Gastroesophageal sphincter (tissue), 4 donors: ENCODE data around the gene INHBE. TPM values are rescaled to one million over a fixed set of nuclear protein-coding genes. Genes with fewer than 3 reads are reported as not detected.

ENCODE experiments used
- ATAC-seq: fragments of 150-250 bp; one replicate; pipeline ENCODE4 v1.9.1; 2016; ENCODE audit warnings: mild to moderate bottlenecking, moderate library complexity
- H3K27ac ChIP-seq, 4 donors: fragments of 200-600 bp; sonication (generic) in 3 of 4; 1 replicate in 3 of 4; 2 replicates in 1 of 4; pipeline ENCODE4 v1.5.1; 2016 to 2019
- H3K27me3 ChIP-seq: fragments of 200-600 bp; sonication (generic); one replicate; pipeline ENCODE4 v1.5.1; 2019
- H3K36me3 ChIP-seq, 2 donors: fragments of 200-600 bp; sonication (generic); one replicate each; pipeline ENCODE4 v1.5.1; 2019; ENCODE audit warnings: control low read depth in 1 of 2
- H3K4me1 ChIP-seq, 3 donors: fragments of 200-600 bp; sonication (generic); 1 replicate in 2 of 3; 2 replicates in 1 of 3; pipeline ENCODE4 v1.5.1; 2016 to 2019; ENCODE audit warnings: control low read depth in 2 of 3
- H3K4me3 ChIP-seq, 2 donors: fragments of 200-600 bp; sonication (generic); one replicate each; pipeline ENCODE4 v1.5.1; 2019; ENCODE audit warnings: mild to moderate bottlenecking in 1 of 2, moderate library complexity in 1 of 2
- H3K9me3 ChIP-seq, 3 donors: fragments of 200-600 bp; sonication (generic); one replicate each; pipeline ENCODE4 v1.5.1; 2017 to 2019; ENCODE audit warnings: control low read depth in 2 of 3
- CTCF ChIP-seq, 4 experiments: fragments of 200-600 bp in 2 of 4; fragments of 450-650 bp in 2 of 4; sonication (generic) in 1 of 4; IDR thresholded peaks; one replicate each; pipeline ENCODE4 v1.5.1; 2017 to 2019; ENCODE audit warnings: antibody characterized with exemption in 4 of 4, mild to moderate bottlenecking in 2 of 4, moderate library complexity in 2 of 4
- EP300 ChIP-seq: sonication (generic); formaldehyde crosslinking; IDR thresholded peaks from one replicate; pipeline ENCODE4 v1.6.1; 2017; ENCODE audit warnings: antibody characterized with exemption, mild to moderate bottlenecking
- POLR2A ChIP-seq, 2 donors: fragments of 450-650 bp; IDR thresholded peaks; one replicate each; pipeline ENCODE4 v1.6.1; 2017; ENCODE audit warnings: antibody characterized with exemption in 2 of 2, mild to moderate bottlenecking in 2 of 2, moderate library complexity in 1 of 2
- POLR2AphosphoS5 ChIP-seq: sonication (generic); formaldehyde crosslinking; IDR thresholded peaks from one replicate; pipeline ENCODE4 v1.6.1; 2017; ENCODE audit warnings: antibody characterized with exemption
- WGBS, 2 donors: methylation state at CpG; one replicate each; pipeline ENCODE4 v1.1.5; 2018; ENCODE audit warnings: low coverage in 1 of 2; 5-methylcytosine and 5-hydroxymethylcytosine counted together
- total RNA-seq, 4 donors: library from RNA; depleted of rRNA; stranded (reverse); fragments of >200 nt; gene quantifications; one replicate each; pipeline ENCODE4 v1.1.0, GENCODE V29; 2016

INHBE gene
- total RNA-seq, 4 donors from 2014 or later: not detected

GRCh38 chr12:57456737-57457490 is 1.8 kb downstream of the INHBE start:
- Histone ChIP-seq H3K27me3 (peaks cover 17% of the 10 kb centered on the region), H3K4me3 (no peak overlapping the region), H3K9me3 (no peaks in the 10 kb centered on the region), H3K36me3 (no peaks in the 10 kb centered on the region), H3K4me1 (peaks cover 0 to 44% (median 15%) of the 10 kb centered on the region in 3 donors), H3K27ac (no peak overlapping the region)
- no peak for ATAC-seq
- TF ChIP-seq POLR2A (IDR thresholded peaks at IDR 0.05) (no peak), EP300 (no peak), CTCF (IDR thresholded peaks at IDR 0.05) (no peak), POLR2AphosphoS5 (no peak)
- 89 to 93% methylated on average over 4 of the region's 6 CpGs for WGBS, 2 donors

GRCh38 chr12:57458665-57459054 is 3.6 kb downstream of the INHBE start:
- H3K36me3 ChIP-seq: no peaks in the 10 kb centered on the region
- H3K9me3 ChIP-seq: no peaks in the 10 kb centered on the region
- 35% methylated on average over 3 of the region's 3 CpGs; no CpG with 5 or more reads in 1 of the 2 donors for WGBS, 2 donors
- peak overlapping the region in 3 of 4 donors; percentile 79 to 86 (median 84) for H3K27ac ChIP-seq
- H3K4me1 ChIP-seq: peaks cover 0 to 44% (median 15%) of the 10 kb centered on the region in 3 donors
- ATAC-seq: no peak
- no peak for TF ChIP-seq POLR2AphosphoS5
- H3K4me3 ChIP-seq: peak overlapping the region; percentile 68 to 71
- H3K27me3 ChIP-seq: peaks cover 17% of the 10 kb centered on the region

DNA sequence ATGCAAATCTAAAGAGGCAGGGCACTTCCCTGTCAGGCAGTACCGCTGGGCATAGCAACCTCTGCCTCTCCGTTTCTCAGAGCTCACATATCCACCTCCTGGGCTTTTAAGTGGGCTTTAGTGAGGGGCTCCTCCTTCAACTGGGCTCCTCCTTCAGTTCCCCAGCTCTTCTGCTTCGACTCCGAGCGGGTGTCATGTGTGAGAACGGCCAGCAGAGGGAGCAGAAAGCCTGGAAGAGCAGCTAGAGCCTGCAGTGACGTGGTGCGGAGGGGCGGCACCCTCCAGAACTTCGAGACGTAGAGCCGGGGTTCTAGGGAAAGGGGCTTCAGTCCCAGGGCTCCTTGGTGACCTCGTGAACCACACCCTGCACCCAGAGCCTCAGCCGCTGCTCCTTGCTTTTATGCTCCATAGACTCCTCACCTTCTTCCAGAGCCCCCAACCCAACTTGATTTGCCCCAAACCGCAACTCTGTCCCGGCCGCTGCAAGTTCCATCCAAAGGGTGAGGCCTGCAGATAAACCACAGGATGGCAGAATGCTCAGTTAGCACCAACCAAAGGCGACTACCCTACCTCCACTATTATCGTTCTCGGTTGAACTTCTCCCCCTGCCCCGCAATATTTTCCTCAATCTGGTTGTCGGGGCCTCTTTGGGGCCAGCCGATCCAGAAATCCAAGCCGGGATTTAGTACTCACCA is 4.1 kb downstream of the INHBE start:
- no peak for TF ChIP-seq EP300
- peak; percentile 86 to 97 (median 96) for TF ChIP-seq CTCF (IDR thresholded peaks at IDR 0.05)
- WGBS, 2 donors: 0% methylated on average over 1 to 9 of the region's 24 CpGs
- no peaks in the 10 kb centered on the region for H3K9me3 ChIP-seq
- no peaks in the 10 kb centered on the region for H3K36me3 ChIP-seq
- ATAC-seq: peak; percentile 78
- H3K27me3 ChIP-seq: peaks cover 17% of the 10 kb centered on the region
- H3K4me3 ChIP-seq: peak overlapping the region; percentile 68 to 71
- H3K27ac ChIP-seq: peak overlapping the region; percentile 18 to 86 (median 82)
- H3K4me1 ChIP-seq: peaks cover 0 to 44% (median 15%) of the 10 kb centered on the region in 3 donors

DNA sequence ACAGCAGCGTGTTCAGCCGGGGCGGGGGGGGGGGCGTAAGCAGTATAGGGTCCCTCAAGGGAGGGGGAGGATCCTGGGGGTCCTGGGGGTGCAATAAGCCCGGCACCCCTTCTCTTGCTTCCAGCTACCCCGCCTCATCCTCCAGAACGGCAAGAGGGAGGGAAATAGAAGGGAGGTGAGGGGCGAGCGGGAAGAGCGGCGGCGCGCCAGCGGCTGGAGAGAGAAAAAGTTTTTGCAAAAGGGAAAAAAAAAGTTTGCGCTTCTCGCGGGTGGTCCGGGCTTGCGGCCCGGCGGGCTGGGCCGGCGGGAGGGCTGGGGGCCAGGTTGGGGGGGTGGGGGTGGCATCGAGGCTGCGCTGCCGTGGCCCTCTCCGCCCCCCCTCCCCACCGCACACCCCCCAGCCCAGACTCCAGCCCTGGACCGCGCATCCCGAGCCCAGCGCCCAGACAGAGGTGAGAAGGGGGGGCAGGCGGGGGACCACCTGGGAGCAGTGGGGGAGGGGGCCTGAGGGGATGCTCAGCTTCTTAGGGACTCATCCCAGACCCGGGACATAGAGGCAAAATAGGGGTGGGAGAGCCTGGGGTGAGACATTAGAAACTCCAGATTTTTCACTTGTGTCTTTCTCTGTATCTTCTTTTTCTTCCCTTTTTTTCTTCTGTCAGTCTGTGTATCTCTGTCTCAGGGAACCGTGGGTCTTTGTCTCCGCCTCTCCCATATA is 4.8 kb downstream of the INHBE start, which contains the start of gene GLI1:
Gene GLI1 (plus strand): TSS at position 36 of the 718 bp plus-strand sequence. CDS start 3,907 bp downstream, outside the sequence.
- TF ChIP-seq CTCF (IDR thresholded peaks at IDR 0.05) (no peak), POLR2AphosphoS5 (no peak), POLR2A (IDR thresholded peaks at IDR 0.05) (no peak), EP300 (no peak)
- peaks cover 0 to 44% (median 15%) of the 10 kb centered on the region in 3 donors for H3K4me1 ChIP-seq
- H3K27me3 ChIP-seq: peaks cover 13% of the 10 kb centered on the region
- peak within 1 kb of the TSS; percentile 68 to 71 for H3K4me3 ChIP-seq
- no peaks in the 10 kb centered on the region for H3K9me3 ChIP-seq
- H3K36me3 ChIP-seq: no peaks in the 10 kb centered on the region
- ATAC-seq: no peak
- peak within 1 kb of the TSS; percentile 18 to 86 (median 82) for H3K27ac ChIP-seq
- 0% methylated on average over 4 to 17 of the region's 36 CpGs for WGBS, 2 donors

GRCh38 chr12:57460468-57460784 is 5.3 kb downstream of the INHBE start:
- Histone ChIP-seq H3K27ac (peak overlapping the region in 2 of 4 donors; percentile 79 to 84), H3K9me3 (no peaks in the 10 kb centered on the region), H3K4me1 (peaks cover 0 to 44% (median 15%) of the 10 kb centered on the region in 3 donors), H3K36me3 (no peaks in the 10 kb centered on the region), H3K4me3 (peak overlapping the region in 1 of 2 donors; percentile 71), H3K27me3 (peaks cover 11% of the 10 kb centered on the region)
- no peak for TF ChIP-seq EP300
- no peak for TF ChIP-seq POLR2A (IDR thresholded peaks at IDR 0.05)
- no peak for TF ChIP-seq CTCF (IDR thresholded peaks at IDR 0.05)
- no peak for TF ChIP-seq POLR2AphosphoS5
- ATAC-seq: no peak
- 0 to 8% methylated on average over 2 to 6 of the region's 6 CpGs for WGBS, 2 donors
